ENCODE results near the gene DNAJC27. TPM values are rescaled to one million over a fixed set of nuclear protein-coding genes. Genes with fewer than 3 reads are reported as not detected.

The DNAJC27 gene
- total RNA-seq, 2 experiments from 2014 or later: 5.5 to 6.9 TPM

DNA sequence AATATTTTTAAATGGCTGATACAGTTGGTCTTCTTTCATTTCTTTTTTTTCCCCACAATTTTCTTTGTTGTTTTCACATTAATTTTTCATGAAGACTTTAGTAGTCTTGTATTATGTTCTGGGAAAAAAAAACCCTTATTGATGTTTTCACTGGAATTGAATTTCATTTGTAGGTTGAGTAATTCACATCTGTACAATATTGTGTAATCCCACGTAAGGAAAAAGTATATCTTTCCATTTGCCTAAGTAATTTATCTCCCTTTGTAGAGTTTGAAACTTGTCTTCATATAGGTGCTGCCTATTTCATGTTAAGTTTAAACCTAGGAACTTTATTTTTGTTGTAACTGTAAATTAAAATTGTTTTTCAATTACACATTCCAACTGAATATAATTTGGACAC is 2.0 kb downstream of the DNAJC27 start:
- ChIA-PET POLR2A (no interaction called here), CTCF (no interaction called here)
- Mint-ChIP-seq H3K27me3 (no peaks in the 10 kb centered on the region), H3K4me1 (ENCODE audit: low read depth) (peaks cover 6% of the 10 kb centered on the region), H3K27ac (no peak overlapping the region), H3K9me3 (no peaks in the 10 kb centered on the region), H3K36me3 (peaks cover 28% of the 10 kb centered on the region), H3K4me3 (no peak overlapping the region)
- DNase-seq: no peak
- intact Hi-C loops (cut with micrococcal nuclease): loop anchor here (2.0 to 10.0 kb wide), 5 partner anchors 177 to 1042 kb away; partner anchors contain the start of genes ATAD2B, CENPO, NCOA1 and PTRHD1

- H3K9me3 Mint-ChIP-seq: no peaks in the 10 kb centered on the region
- H3K4me1 Mint-ChIP-seq (ENCODE audit: low read depth): peaks cover 14% of the 10 kb centered on the region
- H3K27ac Mint-ChIP-seq: no peak overlapping the region
- H3K4me3 Mint-ChIP-seq: no peak overlapping the region
- intact Hi-C loops (cut with micrococcal nuclease): no loop called here
- POLR2A ChIA-PET: no interaction called here
- peaks cover 62% of the 10 kb centered on the region for H3K36me3 Mint-ChIP-seq
- no peaks in the 10 kb centered on the region for H3K27me3 Mint-ChIP-seq
- CTCF ChIA-PET: no interaction called here
- no peak for DNase-seq
These were observed 9.9 kb downstream of the DNAJC27 start for GRCh38 chr2:24961903-24962302.

GRCh38 chr2:24959761-24960160 is 12.0 kb downstream of the DNAJC27 start:
- Mint-ChIP-seq H3K4me1 (ENCODE audit: low read depth) (peaks cover 14% of the 10 kb centered on the region), H3K27ac (no peak overlapping the region), H3K27me3 (no peaks in the 10 kb centered on the region), H3K4me3 (no peak overlapping the region), H3K9me3 (peaks cover 12% of the 10 kb centered on the region), H3K36me3 (peaks cover 69% of the 10 kb centered on the region)
- no peak for DNase-seq
- intact Hi-C loops (cut with micrococcal nuclease): no loop called here
- POLR2A ChIA-PET: no interaction called here
- CTCF ChIA-PET: interaction anchor here (1.2 kb wide), 1 partner anchor 16 kb away, joined by 6 read pairs; no protein-coding TSS in a partner anchor

DNA sequence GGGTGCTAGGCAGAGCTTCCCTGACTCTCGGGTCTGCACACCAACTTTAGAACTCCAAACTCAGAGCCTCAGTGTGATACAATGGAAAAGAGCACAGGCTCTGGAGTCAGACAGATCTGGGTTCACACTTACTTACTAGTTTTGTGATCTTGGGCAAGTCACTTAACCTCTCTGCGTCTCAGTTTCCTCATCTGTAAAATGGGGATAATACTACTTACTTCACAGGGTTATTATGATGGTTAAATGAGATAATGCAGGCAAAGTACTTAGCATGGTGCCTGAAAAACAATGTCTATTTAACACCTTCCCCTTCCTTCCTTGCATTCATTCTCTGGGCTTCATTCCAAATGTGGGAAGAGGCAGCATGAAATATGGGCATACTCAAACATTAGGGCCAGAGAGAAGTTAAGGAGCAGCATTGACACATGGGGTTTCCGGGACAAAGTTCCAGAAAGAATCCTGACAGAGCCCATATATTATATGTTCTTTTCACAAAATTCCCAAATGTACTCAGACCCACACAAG is 13.3 kb downstream of the DNAJC27 start:
- H3K9me3 Mint-ChIP-seq: peaks cover 12% of the 10 kb centered on the region
- DNase-seq: no peak
- no peak overlapping the region for H3K27ac Mint-ChIP-seq
- peaks cover 72% of the 10 kb centered on the region for H3K36me3 Mint-ChIP-seq
- ChIA-PET POLR2A (no interaction called here), CTCF (no interaction called here)
- H3K4me3 Mint-ChIP-seq: no peak overlapping the region
- no peaks in the 10 kb centered on the region for H3K27me3 Mint-ChIP-seq
- peaks cover 14% of the 10 kb centered on the region for H3K4me1 Mint-ChIP-seq (ENCODE audit: low read depth)
- intact Hi-C loops (cut with micrococcal nuclease): no loop called here

DNA sequence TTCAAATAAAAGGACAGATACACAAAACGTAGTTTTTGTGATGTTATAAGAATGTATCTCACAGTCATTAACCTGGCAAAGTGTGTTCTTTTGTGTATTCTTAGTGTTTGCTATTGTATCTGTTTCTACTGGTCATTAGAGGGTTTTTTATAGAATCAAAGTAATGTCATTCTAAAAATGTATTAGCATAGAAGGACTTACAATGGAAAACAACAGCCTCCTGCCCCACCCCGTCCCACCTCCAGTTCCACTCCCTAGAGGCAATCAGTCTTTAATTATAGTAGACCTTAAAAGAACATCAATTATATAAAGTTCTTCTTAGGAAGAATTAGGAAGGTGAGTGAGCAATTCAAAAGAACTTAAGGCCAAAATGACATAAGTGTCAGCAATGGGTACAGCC is 13.8 kb downstream of the DNAJC27 start:
- Mint-ChIP-seq H3K27me3 (no peaks in the 10 kb centered on the region), H3K4me3 (no peak overlapping the region), H3K27ac (no peak overlapping the region), H3K9me3 (peaks cover 12% of the 10 kb centered on the region), H3K4me1 (ENCODE audit: low read depth) (peaks cover 14% of the 10 kb centered on the region), H3K36me3 (peaks cover 70% of the 10 kb centered on the region)
- no peak for DNase-seq
- ChIA-PET CTCF (no interaction called here), POLR2A (no interaction called here)
- intact Hi-C loops (cut with micrococcal nuclease): no loop called here

DNA sequence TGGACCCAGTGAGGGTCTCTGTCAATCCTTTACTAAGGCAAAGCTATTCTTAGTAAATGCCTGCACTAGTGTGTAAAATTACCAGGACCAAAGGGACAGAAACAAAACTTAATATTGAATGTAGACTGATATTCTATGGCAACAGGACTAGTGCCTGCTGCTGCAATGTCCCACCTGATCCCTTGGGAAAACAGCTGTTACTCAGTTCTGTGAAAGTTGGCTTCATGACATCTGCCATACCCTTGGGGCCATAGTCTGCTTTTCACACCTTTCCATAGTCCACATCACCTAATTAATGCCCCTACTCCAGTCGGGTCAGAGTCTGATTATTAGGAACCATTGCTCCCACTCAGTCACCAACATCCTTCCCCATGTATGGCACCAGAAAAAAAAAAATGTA is 14.5 kb downstream of the DNAJC27 start:
- ChIA-PET CTCF (no interaction called here), POLR2A (no interaction called here)
- Mint-ChIP-seq H3K4me3 (no peak overlapping the region), H3K4me1 (ENCODE audit: low read depth) (peaks cover 14% of the 10 kb centered on the region), H3K27me3 (no peaks in the 10 kb centered on the region), H3K9me3 (peaks cover 12% of the 10 kb centered on the region), H3K27ac (no peak overlapping the region), H3K36me3 (peaks cover 63% of the 10 kb centered on the region)
- DNase-seq: no peak
- intact Hi-C loops (cut with micrococcal nuclease): no loop called here

GRCh38 chr2:24955921-24956320 is 15.8 kb downstream of the DNAJC27 start:
- CTCF ChIA-PET: no interaction called here

DNA sequence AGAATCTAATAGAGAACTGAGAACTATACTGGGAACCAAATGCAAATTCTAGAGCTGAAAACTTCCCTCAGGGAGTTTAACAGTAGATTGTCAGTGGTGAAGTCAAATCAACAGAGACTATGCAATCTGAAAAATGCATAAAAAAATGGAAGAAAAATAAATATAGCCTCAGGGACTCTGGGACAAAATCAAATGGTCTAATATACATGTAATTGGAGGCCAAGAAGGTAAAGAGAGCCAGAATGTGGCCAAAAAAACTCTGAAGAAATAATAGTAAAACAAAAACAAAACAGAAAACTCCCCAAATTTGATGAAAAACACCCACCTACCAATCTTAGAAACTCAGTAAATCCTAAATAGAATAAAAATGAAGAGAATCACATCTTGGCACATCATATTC is 16.5 kb downstream of the DNAJC27 start:
- peaks cover 12% of the 10 kb centered on the region for H3K9me3 Mint-ChIP-seq
- H3K36me3 Mint-ChIP-seq: peaks cover 59% of the 10 kb centered on the region
- H3K4me3 Mint-ChIP-seq: no peak overlapping the region
- H3K27ac Mint-ChIP-seq: no peak overlapping the region
- ChIA-PET POLR2A (no interaction called here), CTCF (interaction anchor here (0.7 kb wide), 1 partner anchor 7 kb away, joined by 3 read pairs; no protein-coding TSS in a partner anchor)
- intact Hi-C loops (cut with micrococcal nuclease): no loop called here
- no peaks in the 10 kb centered on the region for H3K27me3 Mint-ChIP-seq
- H3K4me1 Mint-ChIP-seq (ENCODE audit: low read depth): peaks cover 9% of the 10 kb centered on the region
- DNase-seq: no peak

More at GRCh38 chr2:24955921-24956320, 15.8 kb downstream of the DNAJC27 start:
- intact Hi-C loops (cut with micrococcal nuclease): no loop called here
- H3K4me3 Mint-ChIP-seq: no peak overlapping the region
- H3K9me3 Mint-ChIP-seq: peaks cover 12% of the 10 kb centered on the region
- H3K27me3 Mint-ChIP-seq: no peaks in the 10 kb centered on the region
- no peak for DNase-seq
- peaks cover 63% of the 10 kb centered on the region for H3K36me3 Mint-ChIP-seq
- H3K27ac Mint-ChIP-seq: no peak overlapping the region
- peaks cover 14% of the 10 kb centered on the region for H3K4me1 Mint-ChIP-seq (ENCODE audit: low read depth)
- POLR2A ChIA-PET: no interaction called here

GRCh38 chr2:24950102-24950501 is 21.7 kb downstream of the DNAJC27 start:
- Mint-ChIP-seq H3K36me3 (peaks cover 31% of the 10 kb centered on the region), H3K4me1 (ENCODE audit: low read depth) (no peaks in the 10 kb centered on the region)

GRCh38 chr2:24948506-24948905 is 23.2 kb downstream of the DNAJC27 start:
- no peak for DNase-seq
- no peaks in the 10 kb centered on the region for H3K4me1 Mint-ChIP-seq (ENCODE audit: low read depth)
- intact Hi-C loops (cut with micrococcal nuclease): no loop called here
- ChIA-PET CTCF (no interaction called here), POLR2A (no interaction called here)
- H3K27me3 Mint-ChIP-seq: no peaks in the 10 kb centered on the region
- H3K9me3 Mint-ChIP-seq: no peaks in the 10 kb centered on the region
- H3K36me3 Mint-ChIP-seq: peaks cover 21% of the 10 kb centered on the region
- no peak overlapping the region for H3K4me3 Mint-ChIP-seq
- no peak overlapping the region for H3K27ac Mint-ChIP-seq

More at GRCh38 chr2:24950102-24950501, 21.7 kb downstream of the DNAJC27 start:
- no peak overlapping the region for H3K4me3 Mint-ChIP-seq
- POLR2A ChIA-PET: no interaction called here
- no peaks in the 10 kb centered on the region for H3K27me3 Mint-ChIP-seq
- peaks cover 3% of the 10 kb centered on the region for H3K9me3 Mint-ChIP-seq
- DNase-seq: no peak
- intact Hi-C loops (cut with micrococcal nuclease): no loop called here
- H3K27ac Mint-ChIP-seq: no peak overlapping the region
- CTCF ChIA-PET: no interaction called here

DNA sequence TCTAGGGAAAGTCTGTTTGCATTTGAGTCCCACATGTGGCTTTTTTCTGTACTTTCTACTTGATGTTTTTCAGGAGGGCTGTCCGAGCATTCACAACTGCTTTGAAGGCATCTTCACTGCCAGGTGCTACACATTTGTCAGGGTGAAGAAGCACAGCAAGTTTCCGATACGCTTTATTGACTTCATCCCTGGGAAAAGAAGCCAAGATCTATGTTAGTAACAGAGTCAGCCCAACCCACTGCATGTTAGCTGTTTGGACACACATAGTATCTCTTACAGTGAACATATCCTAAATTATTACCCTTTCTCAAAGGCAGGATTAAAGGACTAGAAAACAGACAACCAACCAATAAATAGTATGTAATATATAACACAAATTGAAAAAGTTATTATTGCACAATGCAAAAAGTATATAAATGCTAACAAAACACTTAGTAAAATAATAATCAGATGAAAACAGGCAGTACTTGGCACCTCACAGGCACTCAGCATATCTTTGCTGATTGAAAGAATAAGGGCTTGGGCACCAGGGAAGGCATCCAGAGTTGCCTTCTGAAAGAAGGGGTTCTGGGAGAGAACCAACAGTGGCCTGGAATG is 24.1 kb downstream of the DNAJC27 start:
- ChIA-PET POLR2A (no interaction called here), CTCF (no interaction called here)
- intact Hi-C loops (cut with micrococcal nuclease): no loop called here
- Mint-ChIP-seq H3K4me3 (no peak overlapping the region), H3K9me3 (no peaks in the 10 kb centered on the region), H3K27me3 (no peaks in the 10 kb centered on the region), H3K27ac (no peak overlapping the region), H3K36me3 (peaks cover 19% of the 10 kb centered on the region), H3K4me1 (ENCODE audit: low read depth) (no peaks in the 10 kb centered on the region)
- no peak for DNase-seq

DNA sequence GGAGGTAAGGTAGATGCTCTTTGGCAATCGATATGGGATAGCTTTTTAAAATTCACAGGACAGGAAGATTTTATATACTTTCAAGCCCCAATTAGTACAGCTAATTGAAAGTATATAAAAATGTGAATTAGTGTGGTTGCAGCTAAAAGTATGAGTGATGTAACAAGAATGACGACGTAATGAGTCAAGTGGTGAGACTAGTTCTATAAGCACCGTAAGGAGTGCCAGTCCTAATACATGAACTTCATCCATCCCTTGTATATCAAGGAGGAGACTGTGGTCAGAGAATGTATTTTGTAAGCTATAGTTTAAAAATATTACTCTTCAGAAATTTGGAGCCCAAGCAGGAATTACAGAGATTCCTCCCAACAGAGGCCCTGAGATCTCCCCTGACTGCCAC is 25.8 kb downstream of the DNAJC27 start:
- POLR2A ChIA-PET: no interaction called here
- DNase-seq: no peak
- H3K27me3 Mint-ChIP-seq: no peaks in the 10 kb centered on the region
- intact Hi-C loops (cut with micrococcal nuclease): no loop called here
- no peaks in the 10 kb centered on the region for H3K9me3 Mint-ChIP-seq
- no peak overlapping the region for H3K4me3 Mint-ChIP-seq
- peaks cover 12% of the 10 kb centered on the region for H3K36me3 Mint-ChIP-seq
- CTCF ChIA-PET: no interaction called here
- no peak overlapping the region for H3K27ac Mint-ChIP-seq
- no peaks in the 10 kb centered on the region for H3K4me1 Mint-ChIP-seq (ENCODE audit: low read depth)

- H3K4me3 Mint-ChIP-seq: no peak overlapping the region
- H3K36me3 Mint-ChIP-seq: peaks cover 12% of the 10 kb centered on the region
- intact Hi-C loops (cut with micrococcal nuclease): no loop called here
- CTCF ChIA-PET: no interaction called here
- H3K27ac Mint-ChIP-seq: no peak overlapping the region
- no peaks in the 10 kb centered on the region for H3K27me3 Mint-ChIP-seq
- POLR2A ChIA-PET: interaction anchor here (0.6 to 1.2 kb wide), 3 partner anchors 10 to 53 kb away, joined by 3 to 5 read pairs (median 4); no protein-coding TSS in a partner anchor
- no peaks in the 10 kb centered on the region for H3K4me1 Mint-ChIP-seq (ENCODE audit: low read depth)
- DNase-seq: no peak
- H3K9me3 Mint-ChIP-seq: no peaks in the 10 kb centered on the region
These were observed 28.2 kb downstream of the DNAJC27 start for GRCh38 chr2:24943427-24944053.
